Activated T-cell treated with anti-CD3 and anti-CD28 coated beads, Interleukin-2, amount 50 U/mL, for 72 hours (primary cell): ENCODE data around the gene GSK3A. TPM values are rescaled to one million over a fixed set of nuclear protein-coding genes. Genes with fewer than 3 reads are reported as not detected.
A peak's percentile ranks its signal among the peaks of the same experiment; 100 is the strongest.
"Not testable (repeated sequence)": the region's sequence is repeated elsewhere in the genome, so short reads cannot be mapped to it uniquely, and the experiment has no call there.

Experiments
- ATAC-seq, 2 donors: fragments of 150-1000 bp; cut with Tn5 transposase; replicated peaks in 1 of 2; 2 replicates each; pipeline ENCODE4 v1.10.0; 2021; ENCODE audit warnings: moderate library complexity in 2 of 2, mild to moderate bottlenecking in 1 of 2
- DNase-seq, 2 donors: peaks; one replicate each; pipeline ENCODE4 v3.0.0; 2021 to 2022; ENCODE audit warnings: mixed read lengths in 1 of 2
- H3K27ac Mint-ChIP-seq: one replicate; pipeline ENCODE4 v1.8.0; 2022; ENCODE audit warnings: mild to moderate bottlenecking, moderate library complexity, mixed read lengths
- H3K27me3 Mint-ChIP-seq: one replicate; pipeline ENCODE4 v1.8.0; 2022; ENCODE audit warnings: low read depth, mixed read lengths
- H3K36me3 Mint-ChIP-seq, 2 donors: one replicate each; pipeline ENCODE4 v1.8.0; 2022; ENCODE audit warnings: mixed read lengths in 2 of 2, mild to moderate bottlenecking in 1 of 2; ENCODE audit not compliant: insufficient read depth in 2 of 2
- H3K4me1 Mint-ChIP-seq: one replicate; pipeline ENCODE4 v1.8.0; 2022; ENCODE audit warnings: low read depth, mixed read lengths
- H3K4me3 Mint-ChIP-seq, 2 donors: one replicate each; pipeline ENCODE4 v1.8.0; 2022; ENCODE audit warnings: mild to moderate bottlenecking in 2 of 2, mixed read lengths in 2 of 2, moderate library complexity in 2 of 2
- H3K9me3 Mint-ChIP-seq, 2 donors: one replicate each; pipeline ENCODE4 v1.8.0; 2022; ENCODE audit warnings: mixed read lengths in 2 of 2
- total RNA-seq, 2 donors: library from RNA; stranded (reverse); gene quantifications; one replicate each; pipeline ENCODE4 v1.2.3, GENCODE V29; 2022

GSK3A gene
- total RNA-seq, 2 donors from 2014 or later = 39.6 to 43.2 TPM

- Mint-ChIP-seq H3K9me3 (no peaks in the 10 kb centered on the region), H3K27ac (peak overlapping the region; percentile 92), H3K36me3 (peaks cover 6 to 12% of the 10 kb centered on the region in 2 donors), H3K4me1 (peaks cover 34% of the 10 kb centered on the region), H3K27me3 (no peaks in the 10 kb centered on the region), H3K4me3 (no peak overlapping the region)
- DNase-seq (no peak), ATAC-seq (no peak)
Observed at GRCh38 chr19:42269478-42270345, 27.3 kb upstream of the GSK3A start.

GRCh38 chr19:42268704-42269477, 26.5 kb upstream of the GSK3A start, which contains the start of gene CIC:
TSS of gene CIC (plus strand) at chr19:42269252. CDS start at chr19:42271784, 2,532 bp downstream.
- no peaks in the 10 kb centered on the region for H3K9me3 Mint-ChIP-seq
- H3K27ac Mint-ChIP-seq = peak within 1 kb of the TSS; percentile 92
- no peak within 1 kb of the TSS for H3K4me3 Mint-ChIP-seq
- H3K4me1 Mint-ChIP-seq = peaks cover 31% of the 10 kb centered on the region
- ATAC-seq (peak; percentile 86), DNase-seq (peak; percentile 99)
- H3K27me3 Mint-ChIP-seq = no peaks in the 10 kb centered on the region
- peaks cover 4 to 9% of the 10 kb centered on the region in 2 donors for H3K36me3 Mint-ChIP-seq

GRCh38 chr19:42268142-42268703, 25.8 kb upstream of the GSK3A start:
- ATAC-seq = peak; percentile 70
- Mint-ChIP-seq H3K27ac (no peak overlapping the region), H3K9me3 (no peaks in the 10 kb centered on the region), H3K4me1 (peaks cover 31% of the 10 kb centered on the region), H3K27me3 (no peaks in the 10 kb centered on the region), H3K4me3 (no peak overlapping the region), H3K36me3 (peaks cover 4 to 7% of the 10 kb centered on the region in 2 donors)
- peak; percentile 98 to 99 for DNase-seq

- DNase-seq (no peak), ATAC-seq (no peak)
- H3K4me3 Mint-ChIP-seq = no peak overlapping the region
- no peaks in the 10 kb centered on the region for H3K9me3 Mint-ChIP-seq
- H3K27me3 Mint-ChIP-seq = no peaks in the 10 kb centered on the region
- H3K36me3 Mint-ChIP-seq = peaks cover 4 to 7% of the 10 kb centered on the region in 2 donors
- peaks cover 33% of the 10 kb centered on the region for H3K4me1 Mint-ChIP-seq
- no peak overlapping the region for H3K27ac Mint-ChIP-seq
Observed at GRCh38 chr19:42267644-42268141, 25.3 kb upstream of the GSK3A start.

- peaks cover 40% of the 10 kb centered on the region for H3K4me1 Mint-ChIP-seq
- not testable (repeated sequence) for H3K36me3 Mint-ChIP-seq, H3K27ac Mint-ChIP-seq, H3K4me3 Mint-ChIP-seq, ATAC-seq, H3K9me3 Mint-ChIP-seq, DNase-seq, H3K27me3 Mint-ChIP-seq
Observed at GRCh38 chr19:42266928-42267603, 24.7 kb upstream of the GSK3A start.

- H3K4me1 Mint-ChIP-seq = peaks cover 41% of the 10 kb centered on the region
- not testable (repeated sequence) for H3K36me3 Mint-ChIP-seq, ATAC-seq, H3K4me3 Mint-ChIP-seq, H3K9me3 Mint-ChIP-seq, DNase-seq, H3K27ac Mint-ChIP-seq, H3K27me3 Mint-ChIP-seq
Observed at GRCh38 chr19:42266105-42266504, 23.7 kb upstream of the GSK3A start.

GRCh38 chr19:42261763-42262162, 19.4 kb upstream of the GSK3A start:
- DNase-seq = no peak
- Mint-ChIP-seq H3K27ac (no peak overlapping the region), H3K36me3 (no peaks in the 10 kb centered on the region), H3K4me1 (peaks cover 18% of the 10 kb centered on the region), H3K27me3 (peaks cover 2% of the 10 kb centered on the region), H3K4me3 (no peak overlapping the region), H3K9me3 (no peaks in the 10 kb centered on the region)
- ATAC-seq = peak; percentile 85 to 96

- not testable (repeated sequence) for DNase-seq, H3K36me3 Mint-ChIP-seq, H3K27me3 Mint-ChIP-seq, H3K9me3 Mint-ChIP-seq, H3K27ac Mint-ChIP-seq, H3K4me3 Mint-ChIP-seq, ATAC-seq
- peaks cover 31% of the 10 kb centered on the region for H3K4me1 Mint-ChIP-seq
Observed at GRCh38 chr19:42257842-42258241, 15.4 kb upstream of the GSK3A start.

- Mint-ChIP-seq H3K9me3 (no peaks in the 10 kb centered on the region), H3K36me3 (peaks cover 2 to 3% of the 10 kb centered on the region in 2 donors), H3K4me3 (peak overlapping the region; percentile 79 to 82), H3K4me1 (peaks cover 32% of the 10 kb centered on the region), H3K27me3 (peaks cover 7% of the 10 kb centered on the region), H3K27ac (no peak overlapping the region)
- no peak for DNase-seq
- no peak for ATAC-seq
Observed at GRCh38 chr19:42255766-42256745, 13.7 kb upstream of the GSK3A start.

GRCh38 chr19:42254850-42255765, 12.7 kb upstream of the GSK3A start, which contains the start of gene ERF:
TSS of gene ERF (minus strand) at chr19:42255128. CDS start at chr19:42254999, 129 bp downstream.
- H3K4me1 Mint-ChIP-seq = peaks cover 41% of the 10 kb centered on the region
- H3K27me3 Mint-ChIP-seq = peaks cover 7% of the 10 kb centered on the region
- DNase-seq (peak; percentile 95 to 97), ATAC-seq (peak; percentile 77 to 80)
- no peak within 1 kb of the TSS for H3K27ac Mint-ChIP-seq
- H3K9me3 Mint-ChIP-seq = no peaks in the 10 kb centered on the region
- peak within 1 kb of the TSS; percentile 79 to 82 for H3K4me3 Mint-ChIP-seq
- H3K36me3 Mint-ChIP-seq = peaks cover 2 to 3% of the 10 kb centered on the region in 2 donors
